KOPT-K1 (cell line): Measurements from ENCODE around the gene MTMR11.

Experiments
- H3K27ac ChIP-seq: fragments of 200-600 bp; sonication (generic); 2 replicates; pipeline ENCODE4 v1.5.1; 2016; ENCODE audit warnings: antibody characterized with exemption, mild to moderate bottlenecking, low read depth, low read length; ENCODE audit not compliant: poor library complexity, severe bottlenecking
- H3K36me3 ChIP-seq: fragments of 200-600 bp; sonication (generic); 2 replicates; pipeline ENCODE4 v1.5.1; 2017; ENCODE audit warnings: antibody characterized with exemption, mild to moderate bottlenecking, low read length, moderate library complexity; ENCODE audit not compliant: insufficient read depth
- H3K9me3 ChIP-seq: fragments of 200-600 bp; sonication (generic); 2 replicates; pipeline ENCODE4 v1.5.1; 2017; ENCODE audit warnings: antibody characterized with exemption, low read length, mild to moderate bottlenecking; ENCODE audit not compliant: insufficient read depth, poor library complexity, severe bottlenecking

The MTMR11 gene

DNA sequence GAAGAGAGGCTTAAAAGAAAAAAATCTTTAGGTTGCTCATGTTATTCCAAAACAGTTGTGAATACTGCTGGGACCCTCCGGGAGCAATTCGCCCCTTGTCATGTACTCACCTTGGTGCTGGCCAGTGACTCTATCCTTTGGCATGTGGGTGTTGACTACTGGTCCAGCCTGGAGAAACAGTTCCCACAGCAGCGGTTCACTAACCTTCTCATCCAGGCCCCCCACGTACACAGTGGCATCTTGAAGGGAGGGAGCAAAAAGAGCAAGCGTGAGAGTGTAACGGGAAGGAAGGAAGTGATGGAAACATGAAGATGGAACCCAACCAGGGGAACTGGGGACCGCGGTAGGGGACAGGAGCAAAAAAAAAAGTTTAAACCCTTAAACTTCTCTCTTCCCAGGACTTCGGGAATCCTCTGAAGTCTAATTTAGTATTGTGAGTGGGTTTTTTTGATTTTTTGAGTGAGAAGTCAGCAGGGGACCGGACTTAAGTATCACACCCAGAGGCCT lies 9.6 kb downstream of the MTMR11 start:
- H3K36me3 ChIP-seq, result peaks cover 49% of the 10 kb centered on the region
- H3K9me3 ChIP-seq, result no peaks in the 10 kb centered on the region
- H3K27ac ChIP-seq, result peak overlapping the region; percentile 87

DNA sequence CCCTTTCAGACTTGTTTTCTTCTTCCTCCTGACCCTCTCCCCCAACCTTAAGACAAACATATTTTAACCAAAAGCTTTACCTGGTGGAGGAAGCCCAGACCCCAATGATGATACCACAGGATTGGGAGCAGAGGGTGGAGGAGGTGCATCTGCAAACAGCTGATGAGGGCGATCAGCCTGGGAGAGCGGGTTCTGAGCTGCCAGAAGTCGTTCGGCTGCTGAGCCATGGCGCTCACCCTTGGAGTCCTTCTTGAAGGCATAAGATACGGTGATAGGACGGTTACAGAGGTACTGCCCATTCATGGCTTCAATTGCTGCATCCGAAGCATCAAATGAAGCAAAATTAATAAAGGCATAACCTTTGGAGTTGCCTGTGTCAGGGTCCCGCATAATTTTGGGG lies 10.4 kb downstream of the MTMR11 start:
- peaks cover 57% of the 10 kb centered on the region for H3K36me3 ChIP-seq
- peak overlapping the region; percentile 87 for H3K27ac ChIP-seq
- H3K9me3 ChIP-seq, result no peaks in the 10 kb centered on the region

DNA sequence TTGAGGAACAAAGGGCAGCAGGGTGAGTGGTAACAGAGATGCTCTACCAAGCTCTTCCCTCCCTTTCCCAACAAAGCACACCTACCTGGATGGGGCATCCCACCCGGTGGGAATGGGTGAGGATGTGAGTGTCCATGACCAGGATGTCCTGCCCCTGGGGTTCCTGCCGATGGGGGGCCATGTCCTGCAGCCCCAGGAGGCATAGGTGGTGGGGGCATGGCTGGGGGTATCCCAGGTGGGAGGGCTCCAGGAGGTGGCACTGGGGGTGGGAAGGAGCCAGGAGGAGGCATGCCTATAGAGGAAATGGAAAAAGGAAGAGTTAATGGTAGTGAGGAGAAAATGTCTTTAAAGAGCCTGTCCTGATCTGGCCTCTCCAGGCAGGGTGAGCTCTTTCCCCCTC lies 10.9 kb downstream of the MTMR11 start:
- Histone ChIP-seq H3K9me3 (no peaks in the 10 kb centered on the region), H3K36me3 (peaks cover 59% of the 10 kb centered on the region), H3K27ac (no peak overlapping the region)

DNA sequence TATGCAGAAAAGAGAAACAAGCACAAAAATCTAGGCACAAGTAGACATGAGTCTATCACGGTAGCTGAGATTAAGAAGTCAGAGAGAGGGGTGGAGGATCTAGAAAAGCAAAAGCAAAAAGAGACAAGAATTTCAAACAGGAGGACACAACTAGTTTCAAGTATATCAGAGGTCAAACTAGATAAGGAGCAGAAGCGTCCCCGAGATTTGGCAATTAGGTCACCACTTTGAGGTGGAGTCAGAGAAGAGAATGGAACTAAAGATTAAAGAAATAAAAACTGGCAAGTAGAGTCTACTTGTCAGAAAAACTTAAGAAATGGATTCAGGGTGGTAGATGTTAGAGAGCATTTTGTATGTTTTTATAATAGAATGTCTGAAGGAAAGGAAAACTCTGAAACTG lies 11.3 kb downstream of the MTMR11 start:
- no peak overlapping the region for H3K27ac ChIP-seq
- H3K9me3 ChIP-seq, result no peaks in the 10 kb centered on the region
- H3K36me3 ChIP-seq, result peaks cover 62% of the 10 kb centered on the region

DNA sequence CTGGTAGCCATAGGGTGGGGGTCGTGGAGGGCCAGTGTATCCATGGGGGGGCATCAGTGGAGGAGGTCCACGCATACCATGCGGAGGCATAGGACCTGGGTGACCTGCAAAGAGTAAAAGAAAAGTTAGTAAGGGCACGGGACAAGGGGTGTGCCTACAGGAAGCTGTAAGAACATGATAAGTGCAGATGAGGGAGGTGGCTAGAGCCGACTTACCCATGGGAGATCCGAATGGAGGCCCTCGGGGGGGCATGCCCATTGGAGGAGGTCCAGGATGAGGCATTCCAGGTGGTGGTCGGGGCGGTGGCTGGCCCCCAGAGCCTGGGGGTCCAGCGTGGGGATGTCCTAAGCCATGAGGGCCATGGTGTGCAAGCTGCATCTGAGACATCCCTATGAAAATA lies 13.1 kb downstream of the MTMR11 start:
- Histone ChIP-seq H3K27ac (no peak overlapping the region), H3K9me3 (no peaks in the 10 kb centered on the region), H3K36me3 (peaks cover 62% of the 10 kb centered on the region)

DNA sequence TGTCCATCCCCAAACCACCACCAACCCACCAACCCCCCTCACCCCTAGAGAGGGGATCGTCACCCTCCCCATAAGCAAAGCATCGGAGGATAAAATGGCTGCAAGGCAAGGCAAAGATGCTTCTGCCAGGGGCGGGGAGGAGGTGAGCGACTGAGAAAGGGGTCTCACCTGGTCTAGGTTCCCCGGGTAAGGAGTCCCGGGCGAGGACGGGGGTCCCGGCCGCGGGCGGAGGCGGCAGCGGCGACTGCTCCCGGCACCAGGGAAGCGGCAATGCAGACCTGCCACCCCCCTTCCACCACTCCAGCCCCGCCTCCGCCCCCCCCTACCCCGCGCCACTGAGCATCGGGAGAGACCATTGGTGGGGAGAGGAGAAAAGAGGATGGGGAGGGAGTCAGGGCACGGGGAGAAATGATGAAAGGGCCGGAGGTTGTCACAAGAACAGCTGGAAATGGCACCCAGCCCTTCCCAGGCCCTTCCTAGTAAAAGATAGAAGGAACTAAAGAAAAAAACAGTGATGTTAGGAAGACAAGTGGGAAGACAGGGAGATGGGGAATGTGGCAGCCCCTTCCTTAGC lies 19.0 kb downstream of the MTMR11 start, which contains the start of gene SV2A:
SV2A (minus strand) TSS at position 274 of the 574 bp plus-strand sequence. CDS start 4,004 bp downstream, outside the sequence.
- peaks cover 32% of the 10 kb centered on the region for H3K36me3 ChIP-seq
- H3K9me3 ChIP-seq, result no peaks in the 10 kb centered on the region
- H3K27ac ChIP-seq, result peak within 1 kb of the TSS; percentile 73

DNA sequence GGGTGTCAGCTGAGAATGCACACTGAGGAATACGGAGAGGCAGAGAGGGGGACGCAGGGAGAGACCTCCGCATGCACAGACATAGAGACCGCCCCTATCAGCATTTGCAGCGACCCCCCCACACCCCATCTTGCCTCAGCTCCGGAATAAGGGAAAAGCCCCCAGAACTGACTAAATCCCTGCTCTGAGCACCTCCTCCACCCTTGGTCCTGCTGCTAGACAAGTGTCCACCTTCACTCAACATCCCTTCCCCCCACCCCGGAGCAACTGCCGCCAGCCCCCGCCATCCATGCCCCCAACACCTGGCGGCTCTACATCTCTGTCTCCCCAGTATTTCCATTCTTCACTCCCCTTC lies 19.8 kb downstream of the MTMR11 start:
- Histone ChIP-seq H3K9me3 (no peaks in the 10 kb centered on the region), H3K36me3 (peaks cover 32% of the 10 kb centered on the region), H3K27ac (peak overlapping the region; percentile 73)

DNA sequence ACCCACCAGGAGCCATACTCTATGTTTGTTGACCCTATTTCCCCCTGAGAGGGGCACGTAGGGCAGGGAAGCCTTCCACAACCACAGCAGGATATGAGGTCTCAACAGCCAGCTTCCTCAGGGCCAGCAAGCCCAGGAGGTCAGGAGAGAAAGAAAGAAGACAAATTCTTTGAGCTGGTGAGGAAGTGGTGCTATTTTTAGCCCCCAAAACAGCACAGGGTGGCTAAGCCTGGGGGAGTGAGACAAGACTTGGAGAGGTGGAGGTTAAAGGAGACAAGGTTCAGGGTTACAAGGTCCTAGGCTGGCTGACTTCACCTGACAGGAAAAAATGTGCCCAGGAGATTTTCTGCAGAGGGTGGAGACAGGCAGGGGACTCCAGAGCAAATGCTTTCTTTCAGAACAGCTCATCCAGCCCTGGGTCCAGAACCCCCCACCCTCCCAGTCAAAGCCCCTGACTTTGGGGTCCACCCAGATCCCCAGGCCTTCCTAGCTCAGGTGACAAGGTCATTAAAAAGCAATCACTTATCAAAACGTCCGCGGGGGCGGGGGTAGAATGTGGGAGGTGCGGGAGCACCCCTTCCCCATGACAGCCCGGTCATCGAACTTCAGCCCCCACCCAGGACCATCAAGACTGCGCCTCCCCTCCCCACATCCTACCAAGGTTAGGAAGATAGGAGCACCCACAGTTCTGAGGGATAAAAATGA lies 20.3 kb downstream of the MTMR11 start:
- Histone ChIP-seq H3K36me3 (peaks cover 32% of the 10 kb centered on the region), H3K27ac (peak overlapping the region; percentile 73), H3K9me3 (no peaks in the 10 kb centered on the region)

DNA sequence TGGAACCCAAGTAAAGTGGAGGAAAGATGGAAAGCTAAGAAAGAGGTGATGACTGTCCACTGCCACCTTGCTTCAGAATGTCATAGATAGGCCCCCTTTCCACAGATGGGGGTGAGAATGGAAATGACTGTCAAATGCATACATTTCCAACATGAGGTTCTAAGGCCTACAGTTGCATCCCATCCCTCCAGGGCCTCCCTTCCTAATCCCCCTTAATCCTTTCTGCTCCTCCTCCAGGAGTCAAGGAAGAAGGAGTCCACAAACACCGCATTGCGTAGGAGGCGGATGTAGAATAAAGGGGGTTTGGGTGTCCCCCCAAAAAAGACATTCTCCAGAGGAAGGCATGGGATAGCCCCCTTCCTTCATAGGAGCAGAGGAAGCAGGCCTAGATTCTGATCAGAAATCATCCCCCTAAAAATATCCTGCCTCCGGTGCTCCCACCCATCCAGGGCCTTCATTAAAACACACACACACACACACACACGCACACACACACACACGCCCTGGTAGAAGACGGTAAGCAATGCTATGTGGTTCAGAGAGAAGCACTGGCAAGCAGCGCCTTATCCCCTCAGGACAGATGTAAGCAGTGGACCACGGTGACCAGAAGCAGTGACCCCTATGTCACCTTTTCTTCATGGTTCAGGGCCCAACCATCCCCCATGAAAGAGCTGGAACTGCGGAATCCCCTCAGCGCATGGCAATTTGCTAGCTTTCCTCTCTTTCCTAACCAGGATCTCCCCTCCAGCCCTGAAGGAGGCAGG lies 21.1 kb downstream of the MTMR11 start:
- H3K27ac ChIP-seq, result peak overlapping the region; percentile 73

DNA sequence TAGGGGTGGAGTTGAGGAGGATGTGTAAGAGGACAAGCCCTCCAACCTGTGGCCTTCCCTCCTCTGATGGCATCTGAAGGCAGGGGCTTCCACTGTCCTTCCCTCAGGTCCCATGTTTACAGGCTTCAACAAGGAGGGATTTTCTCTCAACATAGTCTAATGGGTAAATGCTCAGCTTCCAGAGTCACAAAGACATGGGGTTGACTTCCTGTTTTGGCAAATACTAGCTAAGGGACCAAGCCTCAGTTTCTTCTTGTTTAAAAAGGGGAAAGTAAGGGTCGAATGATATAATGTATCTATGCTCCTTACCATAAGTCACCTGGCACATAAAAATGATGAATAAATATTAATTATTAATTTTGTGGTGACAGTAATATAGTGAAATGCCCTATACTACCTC lies 22.1 kb downstream of the MTMR11 start:
- Histone ChIP-seq H3K9me3 (no peaks in the 10 kb centered on the region), H3K36me3 (peaks cover 45% of the 10 kb centered on the region), H3K27ac (no peak overlapping the region)

More for the DNA sequence above, 21.1 kb downstream of the MTMR11 start:
- H3K9me3 ChIP-seq, result no peaks in the 10 kb centered on the region
- peaks cover 35% of the 10 kb centered on the region for H3K36me3 ChIP-seq

DNA sequence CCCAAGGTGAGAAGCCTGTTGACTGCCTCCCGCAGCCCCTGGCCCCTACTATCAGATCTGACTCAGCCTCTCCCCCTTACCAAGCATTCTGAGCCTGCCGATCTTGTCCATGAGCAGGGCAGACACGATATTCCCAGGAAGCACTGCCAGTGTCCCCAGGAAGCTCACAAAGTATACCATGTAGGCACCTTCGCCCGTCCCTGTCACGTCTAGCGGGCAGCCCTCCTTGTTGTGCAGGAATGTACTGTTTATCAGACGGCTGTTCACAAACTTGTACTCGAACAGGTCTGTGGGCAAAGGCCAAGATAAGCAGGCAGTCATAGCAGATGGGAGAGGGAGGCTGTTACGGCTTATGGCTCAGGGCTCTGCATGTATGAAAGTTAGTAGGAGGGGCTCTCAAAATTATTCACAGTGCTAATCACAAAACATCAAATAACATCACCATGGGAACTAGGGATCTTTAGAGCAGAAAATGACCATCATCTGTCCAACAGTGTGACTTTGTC lies 30.1 kb downstream of the MTMR11 start:
- peaks cover 94% of the 10 kb centered on the region for H3K36me3 ChIP-seq
- H3K27ac ChIP-seq, result no peak overlapping the region
- no peaks in the 10 kb centered on the region for H3K9me3 ChIP-seq

DNA sequence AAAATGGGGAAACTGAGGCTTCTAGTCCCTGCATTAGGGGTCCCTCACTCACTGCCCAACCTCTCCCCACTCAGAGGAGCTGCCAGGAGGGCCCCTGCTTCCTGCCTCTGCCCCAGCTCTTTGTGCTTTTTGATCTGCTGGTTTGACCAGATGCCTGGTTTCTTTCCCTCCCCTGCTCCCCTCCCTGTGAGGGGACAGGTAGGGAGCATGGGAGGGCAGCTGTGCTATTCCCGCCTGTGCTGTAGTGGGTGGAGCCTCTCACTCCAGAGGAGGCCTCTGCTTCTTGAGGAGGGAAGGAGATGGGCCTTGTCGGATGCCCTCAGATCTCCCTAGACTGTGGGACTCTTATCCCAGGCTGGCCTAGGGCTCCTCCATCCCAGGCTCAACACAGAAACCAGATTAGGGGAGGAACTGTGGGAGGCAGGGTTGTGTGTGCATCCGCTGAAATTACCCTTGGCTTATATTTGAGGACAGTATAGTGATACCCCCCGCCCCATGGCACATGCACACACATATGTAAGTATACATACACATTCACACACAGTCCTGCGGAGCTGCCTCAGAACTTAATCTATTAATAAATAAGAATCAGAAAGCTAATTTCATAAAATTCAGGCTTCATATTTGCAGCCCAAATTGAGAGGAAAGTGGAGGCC lies 32.7 kb downstream of the MTMR11 start:
- no peak overlapping the region for H3K27ac ChIP-seq
- peaks cover 68% of the 10 kb centered on the region for H3K36me3 ChIP-seq

DNA sequence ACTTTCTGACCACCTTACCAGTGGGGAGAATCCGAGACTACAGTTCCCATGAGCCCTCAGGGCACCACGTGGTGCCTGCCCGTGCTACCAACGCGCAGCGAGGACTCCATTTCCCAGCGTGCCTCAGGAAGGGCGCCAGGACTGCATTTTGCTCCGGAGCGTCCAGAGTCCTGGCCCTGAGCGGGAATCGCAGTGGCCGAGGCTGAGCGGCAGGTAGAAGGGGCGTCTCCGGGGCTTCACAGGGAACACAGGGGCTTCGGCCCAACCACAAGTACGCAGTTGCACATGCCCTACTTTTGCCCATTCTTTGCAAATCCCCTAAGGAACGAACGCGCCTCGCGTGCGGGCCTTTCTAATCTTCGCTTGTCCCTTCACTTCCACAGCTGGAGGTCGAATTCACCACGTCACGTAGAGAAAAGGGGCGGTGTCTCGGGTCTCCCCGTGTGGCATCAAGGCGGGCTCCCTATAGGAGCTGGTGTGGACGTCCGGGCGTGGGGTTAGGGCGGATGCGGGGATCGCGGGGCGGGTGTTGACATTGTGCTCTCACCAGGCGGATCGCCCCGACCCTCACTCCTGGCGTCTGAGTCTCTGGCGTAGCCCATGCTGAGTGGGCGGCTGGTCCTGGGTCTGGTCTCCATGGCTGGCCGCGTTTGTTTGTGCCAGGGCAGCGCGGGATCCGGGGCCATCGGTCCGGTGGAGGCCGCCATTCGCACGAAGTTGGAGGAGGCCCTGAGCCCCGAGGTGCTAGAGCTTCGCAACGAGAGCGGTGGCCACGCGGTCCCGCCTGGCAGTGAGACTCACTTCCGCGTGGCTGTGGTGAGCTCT lies 37.0 kb downstream of the MTMR11 start, which contains the start of gene BOLA1:
BOLA1 (plus strand) TSS at position 109 of the 825 bp plus-strand sequence; CDS start at position 601, 492 bp downstream.
- H3K27ac ChIP-seq, result peak within 1 kb of the TSS; percentile 83
- H3K9me3 ChIP-seq, result no peaks in the 10 kb centered on the region
- H3K36me3 ChIP-seq, result peaks cover 25% of the 10 kb centered on the region

More for the DNA sequence above, 32.7 kb downstream of the MTMR11 start:
- H3K9me3 ChIP-seq, result no peaks in the 10 kb centered on the region

DNA sequence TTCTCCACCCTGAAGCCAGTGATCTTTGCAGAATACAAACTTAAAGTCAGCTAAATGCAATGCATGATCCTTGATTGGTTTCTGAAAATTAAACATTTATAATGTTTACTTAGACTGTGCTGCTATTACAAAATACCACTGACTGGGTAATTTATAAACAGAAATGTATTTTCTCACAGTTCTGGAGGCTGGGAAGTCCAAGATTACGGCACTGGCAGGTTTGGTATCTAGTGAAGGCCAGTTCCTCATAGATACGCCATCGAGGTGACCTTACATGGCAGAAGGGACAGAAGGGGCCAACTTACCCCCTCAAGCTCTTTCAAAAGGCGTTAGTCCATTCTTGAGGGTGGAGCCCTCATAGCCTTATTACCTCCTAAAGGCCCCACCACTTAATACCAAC lies 40.1 kb downstream of the MTMR11 start:
- Histone ChIP-seq H3K36me3 (no peaks in the 10 kb centered on the region; the same call in 1 of the 2 replicates), H3K9me3 (no peaks in the 10 kb centered on the region), H3K27ac (no peak overlapping the region)
